ENCODE data around the gene SOX30. TPM values are rescaled to one million over a fixed set of nuclear protein-coding genes. Genes with fewer than 3 reads are reported as not detected.

SOX30 gene
- total RNA-seq, 2 donors from 2014 or later, result 0.44 TPM; not detected in 1

Other genes starting within 250 kb of the SOX30 start
- 1 to 10 TPM; 1.5 to 2.3 TPM for gene NIPAL4, start 192.2 kb downstream of the SOX30 start, total RNA-seq
- 100 to 1,000 TPM; 130 to 140 TPM for gene ADAM19, start 76.7 kb downstream of the SOX30 start, total RNA-seq
- gene C5orf52, start 19.1 kb upstream of the SOX30 start, total RNA-seq, result not detected
- 1 to 10 TPM; 5.2 to 5.5 TPM for gene THG1L, start 79.0 kb upstream of the SOX30 start, total RNA-seq
- gene LSM11, start 91.3 kb upstream of the SOX30 start, total RNA-seq, result 1 to 10 TPM; 1.0 to 1.4 TPM
- 100 to 1,000 TPM in 1 of 2 donors, 10 to 100 TPM in 1; 92.7 to 102 TPM for gene CLINT1, start 206.7 kb upstream of the SOX30 start, total RNA-seq

All from T-helper 17 cell (primary cell).